ENCODE measurements around the gene ZNF532.

Gene ZNF532

GRCh38 chr18:58991167-58991798 is 126.6 kb downstream of the ZNF532 start:
- Mint-ChIP-seq H3K27me3 (ENCODE audit: low read depth, poor library complexity) (no peaks in the 10 kb centered on the region), H3K36me3 (ENCODE audit: low read depth) (peaks cover 13% of the 10 kb centered on the region), H3K9me3 (peaks cover 17% of the 10 kb centered on the region), H3K27ac (no peak overlapping the region), H3K4me1 (no peaks in the 10 kb centered on the region), H3K4me3 (no peak overlapping the region)
- DNase-seq, result no peak
- TF ChIP-seq, protein P1, sequence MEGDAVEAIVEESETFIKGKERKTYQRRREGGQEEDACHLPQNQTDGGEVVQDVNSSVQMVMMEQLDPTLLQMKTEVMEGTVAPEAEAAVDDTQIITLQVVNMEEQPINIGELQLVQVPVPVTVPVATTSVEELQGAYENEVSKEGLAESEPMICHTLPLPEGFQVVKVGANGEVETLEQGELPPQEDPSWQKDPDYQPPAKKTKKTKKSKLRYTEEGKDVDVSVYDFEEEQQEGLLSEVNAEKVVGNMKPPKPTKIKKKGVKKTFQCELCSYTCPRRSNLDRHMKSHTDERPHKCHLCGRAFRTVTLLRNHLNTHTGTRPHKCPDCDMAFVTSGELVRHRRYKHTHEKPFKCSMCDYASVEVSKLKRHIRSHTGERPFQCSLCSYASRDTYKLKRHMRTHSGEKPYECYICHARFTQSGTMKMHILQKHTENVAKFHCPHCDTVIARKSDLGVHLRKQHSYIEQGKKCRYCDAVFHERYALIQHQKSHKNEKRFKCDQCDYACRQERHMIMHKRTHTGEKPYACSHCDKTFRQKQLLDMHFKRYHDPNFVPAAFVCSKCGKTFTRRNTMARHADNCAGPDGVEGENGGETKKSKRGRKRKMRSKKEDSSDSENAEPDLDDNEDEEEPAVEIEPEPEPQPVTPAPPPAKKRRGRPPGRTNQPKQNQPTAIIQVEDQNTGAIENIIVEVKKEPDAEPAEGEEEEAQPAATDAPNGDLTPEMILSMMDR (IDR thresholded peaks at IDR 0.05), result no peak

DNA sequence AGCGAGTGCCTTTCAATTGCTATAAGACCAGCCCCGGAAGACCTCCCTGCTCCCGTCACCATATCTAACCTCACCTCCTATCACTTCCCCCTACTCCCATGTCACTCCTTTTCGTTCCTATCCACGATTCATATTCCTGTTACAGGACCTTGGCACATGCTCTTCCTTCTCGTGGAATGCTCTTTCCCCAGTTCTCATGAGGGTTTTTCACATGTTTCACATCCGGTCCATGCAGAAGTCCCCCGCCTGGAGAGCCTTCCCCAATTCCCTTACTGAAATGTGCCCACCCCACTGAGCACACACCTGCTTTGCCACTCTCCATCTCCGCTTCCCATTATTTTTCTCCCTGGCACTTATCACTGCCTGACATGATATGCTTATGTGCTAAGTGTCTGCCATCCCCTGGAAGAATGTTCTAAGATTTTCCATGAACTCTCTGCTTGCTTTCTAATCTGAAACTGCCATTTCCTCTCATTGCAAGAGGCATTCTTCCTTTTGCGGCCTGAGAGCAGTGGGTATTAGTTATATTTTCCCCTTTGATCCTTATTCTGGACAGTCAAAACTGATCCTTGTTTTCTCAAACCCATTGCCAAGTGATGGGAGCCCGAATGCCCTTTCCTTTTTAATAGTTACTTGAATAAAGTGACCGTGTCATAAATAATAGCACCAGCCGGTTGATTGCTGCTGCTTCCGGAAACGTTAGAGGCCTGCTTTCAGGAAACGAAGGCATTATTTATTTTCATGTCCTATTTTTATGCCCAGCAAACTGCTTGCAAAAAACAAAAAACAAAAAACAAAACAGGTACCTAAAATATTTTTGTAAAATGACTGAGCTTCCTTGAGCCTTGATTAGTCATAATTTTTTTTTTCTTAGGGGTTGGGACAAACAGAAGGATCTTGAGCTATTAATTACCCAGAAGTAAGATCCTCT is 127.9 kb downstream of the ZNF532 start:
- no peak overlapping the region for H3K4me3 Mint-ChIP-seq
- no peaks in the 10 kb centered on the region for H3K27me3 Mint-ChIP-seq (ENCODE audit: low read depth, poor library complexity)
- DNase-seq, result no peak
- H3K9me3 Mint-ChIP-seq, result peaks cover 11% of the 10 kb centered on the region
- no peak overlapping the region for H3K27ac Mint-ChIP-seq
- H3K4me1 Mint-ChIP-seq, result peaks cover 5% of the 10 kb centered on the region
- peaks cover under 1% of the 10 kb centered on the region for H3K36me3 Mint-ChIP-seq (ENCODE audit: low read depth)
- TF ChIP-seq, protein P1 (IDR thresholded peaks at IDR 0.05), result no peak

GRCh38 chr18:58993260-58993659 is 128.6 kb downstream of the ZNF532 start:
- Mint-ChIP-seq H3K27me3 (ENCODE audit: low read depth, poor library complexity) (no peaks in the 10 kb centered on the region), H3K27ac (no peak overlapping the region), H3K9me3 (peaks cover 11% of the 10 kb centered on the region), H3K36me3 (ENCODE audit: low read depth) (no peaks in the 10 kb centered on the region), H3K4me3 (no peak overlapping the region), H3K4me1 (peaks cover 5% of the 10 kb centered on the region)
- TF ChIP-seq, protein P1 (IDR thresholded peaks at IDR 0.05), result no peak
- DNase-seq, result no peak

DNA sequence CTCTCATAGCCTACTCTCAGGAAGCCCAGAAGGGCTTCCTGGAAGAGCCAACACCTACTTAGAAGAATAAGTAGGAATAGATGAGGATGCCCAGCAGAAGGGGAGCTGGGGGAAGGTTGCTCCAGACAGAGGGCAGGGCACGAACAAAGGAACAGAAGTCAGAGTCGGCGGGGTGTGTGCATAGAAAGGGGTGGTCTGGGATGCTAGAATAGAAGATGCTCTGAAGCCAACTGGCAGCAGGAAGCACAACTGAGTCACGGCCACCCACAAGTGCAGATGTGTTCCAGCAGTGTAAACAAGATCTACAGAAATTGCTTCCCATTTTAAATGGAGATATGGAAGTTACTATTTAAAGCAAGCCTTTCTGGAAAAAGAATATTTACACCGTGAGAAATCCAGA is 131.0 kb downstream of the ZNF532 start:
- Mint-ChIP-seq H3K4me1 (peaks cover 10% of the 10 kb centered on the region), H3K36me3 (ENCODE audit: low read depth) (no peaks in the 10 kb centered on the region), H3K4me3 (no peak overlapping the region), H3K27me3 (ENCODE audit: low read depth, poor library complexity) (no peaks in the 10 kb centered on the region), H3K9me3 (no peaks in the 10 kb centered on the region), H3K27ac (no peak overlapping the region)
- no peak for DNase-seq
- TF ChIP-seq, protein P1 (IDR thresholded peaks at IDR 0.05), result no peak

- H3K4me1 Mint-ChIP-seq, result peaks cover 10% of the 10 kb centered on the region
- no peak for DNase-seq
- TF ChIP-seq, protein P1 (IDR thresholded peaks at IDR 0.05), result no peak
- no peaks in the 10 kb centered on the region for H3K9me3 Mint-ChIP-seq
- H3K36me3 Mint-ChIP-seq (ENCODE audit: low read depth), result no peaks in the 10 kb centered on the region
- no peak overlapping the region for H3K27ac Mint-ChIP-seq
- no peak overlapping the region for H3K4me3 Mint-ChIP-seq
- no peaks in the 10 kb centered on the region for H3K27me3 Mint-ChIP-seq (ENCODE audit: low read depth, poor library complexity)
Observed at GRCh38 chr18:58996131-58996641, 131.5 kb downstream of the ZNF532 start.
